ENCODE measurements around the gene SEC11C.

GRCh38 chr18:59142274-59142673 lies 2.6 kb downstream of the SEC11C start:
- TF ChIP-seq, protein P1, sequence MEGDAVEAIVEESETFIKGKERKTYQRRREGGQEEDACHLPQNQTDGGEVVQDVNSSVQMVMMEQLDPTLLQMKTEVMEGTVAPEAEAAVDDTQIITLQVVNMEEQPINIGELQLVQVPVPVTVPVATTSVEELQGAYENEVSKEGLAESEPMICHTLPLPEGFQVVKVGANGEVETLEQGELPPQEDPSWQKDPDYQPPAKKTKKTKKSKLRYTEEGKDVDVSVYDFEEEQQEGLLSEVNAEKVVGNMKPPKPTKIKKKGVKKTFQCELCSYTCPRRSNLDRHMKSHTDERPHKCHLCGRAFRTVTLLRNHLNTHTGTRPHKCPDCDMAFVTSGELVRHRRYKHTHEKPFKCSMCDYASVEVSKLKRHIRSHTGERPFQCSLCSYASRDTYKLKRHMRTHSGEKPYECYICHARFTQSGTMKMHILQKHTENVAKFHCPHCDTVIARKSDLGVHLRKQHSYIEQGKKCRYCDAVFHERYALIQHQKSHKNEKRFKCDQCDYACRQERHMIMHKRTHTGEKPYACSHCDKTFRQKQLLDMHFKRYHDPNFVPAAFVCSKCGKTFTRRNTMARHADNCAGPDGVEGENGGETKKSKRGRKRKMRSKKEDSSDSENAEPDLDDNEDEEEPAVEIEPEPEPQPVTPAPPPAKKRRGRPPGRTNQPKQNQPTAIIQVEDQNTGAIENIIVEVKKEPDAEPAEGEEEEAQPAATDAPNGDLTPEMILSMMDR (IDR thresholded peaks at IDR 0.05): no peak
- no peak for TF ChIP-seq POLR2A (IDR thresholded peaks at IDR 0.05)

Data from adrenal gland (tissue), 5 donors.